OCI-LY1 (cell line): ENCODE data around the gene SERPIND1.

Experiments
- H2AFZ ChIP-seq: fragments of 200-600 bp; sonication (generic), shearing (Covaris generic); 2 replicates; pipeline ENCODE4 v1.6.0; 2014; ENCODE audit warnings: antibody characterized with exemption, mild to moderate bottlenecking, low read length
- H3F3A ChIP-seq: fragments of 200-600 bp; sonication (generic), shearing (Covaris generic); 2 replicates; pipeline ENCODE4 v1.6.0; 2014; ENCODE audit warnings: mild to moderate bottlenecking, antibody characterized with exemption, low read length, moderate library complexity; ENCODE audit not compliant: insufficient read depth
- H3K27ac ChIP-seq: fragments of 200-600 bp; sonication (generic); 2 replicates; pipeline ENCODE4 v1.5.1; 2014; ENCODE audit warnings: low read length, mixed run types, mild to moderate bottlenecking, low read depth; ENCODE audit not compliant: poor library complexity, severe bottlenecking
- H3K27me3 ChIP-seq: fragments of 200-600 bp; sonication (generic); 2 replicates; pipeline ENCODE4 v1.6.0; 2014; ENCODE audit warnings: antibody characterized with exemption, mild to moderate bottlenecking, low read length, moderate library complexity; ENCODE audit not compliant: insufficient read depth
- H3K36me3 ChIP-seq: fragments of 200-600 bp; sonication (generic); 2 replicates; pipeline ENCODE4 v1.6.1; 2014; ENCODE audit warnings: mild to moderate bottlenecking, antibody characterized with exemption, low read length, moderate library complexity, mixed read lengths; ENCODE audit not compliant: insufficient read depth
- H3K4me1 ChIP-seq: fragments of 200-600 bp; sonication (generic); 2 replicates; pipeline ENCODE4 v1.5.1; 2014; ENCODE audit warnings: mild to moderate bottlenecking, low read length, moderate library complexity; ENCODE audit not compliant: insufficient read depth, severe bottlenecking
- H3K4me2 ChIP-seq: fragments of 200-600 bp; sonication (generic), shearing (Covaris generic); 2 replicates; pipeline ENCODE4 v1.6.1; 2014; ENCODE audit warnings: low read length
- H3K4me3 ChIP-seq: fragments of 200-600 bp; sonication (generic); 2 replicates; pipeline ENCODE4 v1.5.1; 2014; ENCODE audit warnings: low read length, low read depth, mild to moderate bottlenecking, mixed read lengths; ENCODE audit not compliant: poor library complexity, severe bottlenecking
- H3K79me2 ChIP-seq: fragments of 200-600 bp; shearing (Covaris generic); 2 replicates; pipeline ENCODE4 v1.6.1; 2016; ENCODE audit warnings: mixed run types, low read length, mixed read lengths; ENCODE audit not compliant: insufficient read depth
- H3K9ac ChIP-seq: fragments of 200-600 bp; sonication (generic), shearing (Covaris generic); 2 replicates; pipeline ENCODE4 v1.6.1; 2014; ENCODE audit warnings: mild to moderate bottlenecking, low read length, mixed read lengths
- H3K9me2 ChIP-seq: fragments of 200-600 bp; sonication (generic), shearing (Covaris generic); 2 replicates; pipeline ENCODE4 v1.6.1; 2014; ENCODE audit warnings: low read depth, mild to moderate bottlenecking, low read length, mixed read lengths
- H3K9me3 ChIP-seq: fragments of 200-600 bp; shearing (Covaris generic); 2 replicates; pipeline ENCODE4 v1.6.1; 2014; ENCODE audit warnings: low read length, mixed read lengths
- H4K20me1 ChIP-seq: fragments of 200-600 bp; sonication (generic), shearing (Covaris generic); 2 replicates; pipeline ENCODE4 v1.6.0; 2016; ENCODE audit warnings: mild to moderate bottlenecking, low read length; ENCODE audit not compliant: insufficient read depth
- CTCF ChIP-seq: fragments of 200-600 bp; sonication (generic), shearing (Covaris generic); IDR thresholded peaks from 2 replicates; pipeline ENCODE4 v1.5.1; 2017; ENCODE audit warnings: mild to moderate bottlenecking, antibody characterized with exemption, low read length, moderate library complexity, mixed read lengths
- EZH2 ChIP-seq: fragments of 200-600 bp; sonication (generic), shearing (Covaris generic); IDR thresholded peaks from 2 replicates; pipeline ENCODE4 v1.8.0; 2017; ENCODE audit warnings: borderline replicate concordance, mixed run types, mild to moderate bottlenecking, antibody characterized with exemption, low read length, moderate library complexity, mixed read lengths

Gene SERPIND1

GRCh38 chr22:20792221-20792965, 18.5 kb downstream of the SERPIND1 start:
- H2AFZ ChIP-seq = no peak overlapping the region
- H3K9me3 ChIP-seq = no peaks in the 10 kb centered on the region
- H3K36me3 ChIP-seq = peaks cover 69% of the 10 kb centered on the region
- H3K9ac ChIP-seq = no peak overlapping the region
- H3K79me2 ChIP-seq = no peaks in the 10 kb centered on the region
- H3F3A ChIP-seq = no peaks in the 10 kb centered on the region
- no peak overlapping the region for H3K4me3 ChIP-seq
- H3K4me2 ChIP-seq = no peak overlapping the region
- H3K4me1 ChIP-seq = no peaks in the 10 kb centered on the region
- no peaks in the 10 kb centered on the region for H4K20me1 ChIP-seq
- H3K9me2 ChIP-seq = no peaks in the 10 kb centered on the region
- TF ChIP-seq EZH2 = no peak
- TF ChIP-seq CTCF = no peak
- H3K27ac ChIP-seq = no peak overlapping the region
- no peaks in the 10 kb centered on the region for H3K27me3 ChIP-seq

- H3K4me3 ChIP-seq = no peak overlapping the region
- no peaks in the 10 kb centered on the region for H3K9me2 ChIP-seq
- no peaks in the 10 kb centered on the region for H3K9me3 ChIP-seq
- no peaks in the 10 kb centered on the region for H3K79me2 ChIP-seq
- H3K4me1 ChIP-seq = no peaks in the 10 kb centered on the region
- no peaks in the 10 kb centered on the region for H3K27me3 ChIP-seq
- H3K9ac ChIP-seq = no peak overlapping the region
- TF ChIP-seq CTCF (no peak), EZH2 (no peak)
- no peaks in the 10 kb centered on the region for H4K20me1 ChIP-seq
- no peak overlapping the region for H3K4me2 ChIP-seq
- no peak overlapping the region for H2AFZ ChIP-seq
- H3K36me3 ChIP-seq = peaks cover 69% of the 10 kb centered on the region
- no peaks in the 10 kb centered on the region for H3F3A ChIP-seq
- no peak overlapping the region for H3K27ac ChIP-seq
Observed at GRCh38 chr22:20792966-20793728, 19.2 kb downstream of the SERPIND1 start.

- no peaks in the 10 kb centered on the region for H3K27me3 ChIP-seq
- peaks cover 78% of the 10 kb centered on the region for H3K36me3 ChIP-seq
- no peaks in the 10 kb centered on the region for H3K9me2 ChIP-seq
- no peaks in the 10 kb centered on the region for H4K20me1 ChIP-seq
- H3K27ac ChIP-seq = no peak overlapping the region
- H3K4me1 ChIP-seq = no peaks in the 10 kb centered on the region
- TF ChIP-seq EZH2 = no peak
- TF ChIP-seq CTCF = no peak
- no peak overlapping the region for H2AFZ ChIP-seq
- no peaks in the 10 kb centered on the region for H3K79me2 ChIP-seq
- no peak overlapping the region for H3K9ac ChIP-seq
- no peaks in the 10 kb centered on the region for H3F3A ChIP-seq
- H3K9me3 ChIP-seq = no peaks in the 10 kb centered on the region
- H3K4me2 ChIP-seq = no peak overlapping the region
- no peak overlapping the region for H3K4me3 ChIP-seq
Observed at GRCh38 chr22:20793748-20794649, 20.1 kb downstream of the SERPIND1 start.
